Fibroblast of lung (primary cell): ENCODE measurements around the gene CXCL5. TPM values are rescaled to one million over a fixed set of nuclear protein-coding genes. Genes with fewer than 3 reads are reported as not detected.

Experiments
- DNase-seq, 2 donors: peaks; one replicate each; pipeline versions ENCODE4 v3.0.0 to v3.0.0-alpha.2; 2010; ENCODE audit warnings: low read depth in 2 of 2
- H2AFZ ChIP-seq: 2 replicates; pipeline ENCODE4 v1.5.1; 2012; ENCODE audit warnings: low read length, control low read depth, inconsistent platforms
- H3K27ac ChIP-seq: 2 replicates; pipeline ENCODE4 v1.5.1; 2011; ENCODE audit warnings: low read length, control low read depth; ENCODE audit not compliant: insufficient read depth
- H3K27me3 ChIP-seq: 2 replicates; pipeline ENCODE4 v1.5.1; 2011; ENCODE audit warnings: mild to moderate bottlenecking, low read length; ENCODE audit not compliant: control insufficient read depth, insufficient read depth
- H3K36me3 ChIP-seq: 2 replicates; pipeline ENCODE4 v1.5.1; 2011; ENCODE audit warnings: low read length; ENCODE audit not compliant: control insufficient read depth, insufficient read depth
- H3K4me1 ChIP-seq: 2 replicates; pipeline ENCODE4 v1.5.1; 2011; ENCODE audit warnings: low read length; ENCODE audit not compliant: control insufficient read depth, insufficient read depth; ENCODE audit errors: extremely low read depth
- H3K4me2 ChIP-seq: 2 replicates; pipeline ENCODE4 v1.5.1; 2011; ENCODE audit warnings: low read length, control low read depth; ENCODE audit not compliant: insufficient read depth; ENCODE audit errors: extremely low read depth
- H3K4me3 ChIP-seq, 4 experiments: fragments of 200-600 bp in 1 of 4; sonication (generic) in 1 of 4; replicated peaks in 1 of 4; 2 replicates each; pipeline ENCODE4 v1.5.1; 2011 to 2016; ENCODE audit warnings: low read length in 4 of 4, low read depth in 3 of 4, mild to moderate bottlenecking in 3 of 4, control low read depth in 2 of 4, inconsistent platforms in 1 of 4, mixed read lengths in 1 of 4; ENCODE audit not compliant: insufficient read depth in 1 of 4; ENCODE audit errors: control extremely low read depth in 1 of 4
- H3K79me2 ChIP-seq: 2 replicates; pipeline ENCODE4 v1.5.1; 2012; ENCODE audit warnings: mild to moderate bottlenecking, low read length, inconsistent platforms; ENCODE audit not compliant: control insufficient read depth, insufficient read depth
- H3K9ac ChIP-seq: 2 replicates; pipeline ENCODE4 v1.5.1; 2011; ENCODE audit warnings: mild to moderate bottlenecking, low read length, control low read depth; ENCODE audit not compliant: insufficient read depth
- H3K9me3 ChIP-seq: 2 replicates; pipeline ENCODE4 v1.5.1; 2012; ENCODE audit warnings: low read depth, low read length; ENCODE audit not compliant: control insufficient read depth, insufficient read depth
- H4K20me1 ChIP-seq: 2 replicates; pipeline ENCODE4 v1.5.1; 2011; ENCODE audit warnings: low read length; ENCODE audit not compliant: control insufficient read depth, insufficient read depth; ENCODE audit errors: extremely low read depth
- CTCF ChIP-seq, 2 donors: IDR thresholded peaks in 1 of 2; conservative IDR thresholded peaks in 1 of 2; 1 replicate in 1 of 2; 2 replicates in 1 of 2; pipeline ENCODE4 v1.5.1; 2011 to 2012; ENCODE audit warnings: low read length in 2 of 2, control low read depth in 1 of 2, inconsistent platforms in 1 of 2, low read depth in 1 of 2, mild to moderate bottlenecking in 1 of 2
- EZH2 ChIP-seq: IDR thresholded peaks from 2 replicates; pipeline ENCODE4 v1.5.1; 2012; ENCODE audit warnings: low read length, control low read depth, mild to moderate bottlenecking; ENCODE audit errors: missing control alignments
- polyA plus RNA-seq, 2 donors: library from polyadenylated mRNA; depleted of rRNA in 1 of 2; stranded (reverse) in 1 of 2; unstranded in 1 of 2; fragments of >200 nt; gene quantifications; 2 replicates each; pipeline ENCODE4 v1.2.1, GENCODE V29; 2011 to 2012; ENCODE audit warnings: missing spikeins in 1 of 2
- total RNA-seq: library from RNA; depleted of rRNA; stranded (reverse); fragments of >200 nt; gene quantifications from 2 replicates; pipeline ENCODE4 v1.2.1, GENCODE V29; 2014

Gene CXCL5
- total and polyA plus RNA-seq, 2 donors (not counting 1 experiment from before 2014, with no cell fraction given): 0.24 to 0.66 TPM

- H3K4me2 ChIP-seq: no peak overlapping the region
- H4K20me1 ChIP-seq: no peaks in the 10 kb centered on the region
- no peak overlapping the region for H2AFZ ChIP-seq
- no peak for DNase-seq
- no peak overlapping the region for H3K9ac ChIP-seq
- no peaks in the 10 kb centered on the region for H3K4me1 ChIP-seq
- no peaks in the 10 kb centered on the region for H3K79me2 ChIP-seq
- TF ChIP-seq EZH2 (no peak), CTCF (conservative IDR thresholded peaks at IDR 0.05 in 1 of 2, IDR thresholded peaks at IDR 0.05 in 1 of 2; ENCODE audit: low read depth in 1 of 2, low read length in 2 of 2) (no peak)
- H3K27me3 ChIP-seq: no peaks in the 10 kb centered on the region
- no peaks in the 10 kb centered on the region for H3K9me3 ChIP-seq
- H3K36me3 ChIP-seq: no peaks in the 10 kb centered on the region
- no peak overlapping the region for H3K4me3 ChIP-seq
- H3K27ac ChIP-seq: no peak overlapping the region
These were observed 28.5 kb downstream of the CXCL5 start for GRCh38 chr4:73970011-73970410.

DNA sequence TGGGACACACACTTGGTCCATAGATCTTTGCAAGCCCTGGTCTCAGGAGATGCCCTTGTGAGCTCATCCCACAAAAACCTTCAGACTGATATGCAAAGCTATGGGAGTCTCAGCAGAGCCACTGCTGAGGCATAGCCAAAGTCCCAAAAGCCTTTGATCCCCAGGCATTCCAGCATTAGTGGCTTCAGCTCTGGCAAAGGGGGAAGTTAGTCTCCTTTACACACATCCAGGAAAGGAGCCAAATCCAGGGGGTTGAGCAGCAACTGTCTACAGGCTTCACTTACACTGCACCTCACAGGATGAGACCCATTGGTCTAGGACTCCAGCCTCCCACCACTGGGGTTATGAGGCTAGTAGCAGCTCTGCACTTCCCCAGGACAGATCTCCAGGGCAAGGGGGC, 30.6 kb downstream of the CXCL5 start:
- TF ChIP-seq EZH2: no peak
- TF ChIP-seq CTCF (conservative IDR thresholded peaks at IDR 0.05 in 1 of 2, IDR thresholded peaks at IDR 0.05 in 1 of 2; ENCODE audit: low read depth in 1 of 2, low read length in 2 of 2): no peak
- no peak for DNase-seq
- Histone ChIP-seq H3K36me3 (no peaks in the 10 kb centered on the region), H3K4me3 (no peak overlapping the region), H3K4me2 (no peak overlapping the region), H3K79me2 (no peaks in the 10 kb centered on the region), H3K9ac (no peak overlapping the region), H4K20me1 (no peaks in the 10 kb centered on the region), H3K27me3 (no peaks in the 10 kb centered on the region), H3K27ac (no peak overlapping the region), H3K4me1 (no peaks in the 10 kb centered on the region), H2AFZ (no peak overlapping the region), H3K9me3 (no peaks in the 10 kb centered on the region)

DNA sequence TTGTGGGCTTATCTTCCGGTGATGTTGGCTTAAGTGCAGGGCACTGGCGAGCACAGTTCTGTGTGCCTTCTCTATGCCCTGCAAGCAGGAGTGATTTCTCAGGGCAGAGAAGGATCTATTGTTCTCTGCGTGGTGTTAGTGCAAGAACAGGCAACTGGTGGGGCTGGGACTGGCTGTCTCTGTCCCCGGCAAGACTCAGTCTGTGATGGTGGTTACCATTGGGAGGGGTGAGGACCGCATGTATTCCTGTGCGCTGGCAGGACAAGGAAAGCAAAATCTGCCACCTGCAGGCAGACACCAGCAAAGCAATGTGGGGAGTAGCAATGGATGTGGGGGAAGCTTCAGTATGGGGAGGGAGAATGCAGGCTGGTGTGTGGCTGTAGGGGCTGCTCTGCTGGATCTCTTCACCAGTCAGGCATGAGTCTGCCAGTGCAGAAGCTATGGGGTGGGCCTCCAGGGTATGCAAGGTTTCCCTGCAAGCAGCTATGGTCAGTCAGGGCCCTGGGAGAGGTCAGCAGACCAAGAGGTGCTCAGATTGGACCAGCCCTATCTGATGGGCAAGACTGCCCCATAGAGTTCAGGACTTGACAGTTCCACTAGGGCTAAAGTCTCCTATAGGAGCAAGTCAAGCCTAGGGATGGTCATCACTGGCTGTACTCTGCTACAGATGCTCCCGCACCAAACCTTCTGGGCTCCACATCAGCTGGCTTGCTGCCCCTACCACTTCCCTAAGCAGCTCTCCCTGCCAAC, 33.4 kb downstream of the CXCL5 start:
- H3K4me1 ChIP-seq: no peaks in the 10 kb centered on the region
- no peak overlapping the region for H3K4me3 ChIP-seq
- H2AFZ ChIP-seq: no peak overlapping the region
- no peak overlapping the region for H3K27ac ChIP-seq
- H4K20me1 ChIP-seq: no peaks in the 10 kb centered on the region
- no peak overlapping the region for H3K9ac ChIP-seq
- no peaks in the 10 kb centered on the region for H3K9me3 ChIP-seq
- no peaks in the 10 kb centered on the region for H3K79me2 ChIP-seq
- H3K4me2 ChIP-seq: no peak overlapping the region
- DNase-seq: no peak
- H3K36me3 ChIP-seq: no peaks in the 10 kb centered on the region
- H3K27me3 ChIP-seq: no peaks in the 10 kb centered on the region
- peak; percentile 22 to 30 for TF ChIP-seq CTCF (conservative IDR thresholded peaks at IDR 0.05 in 1 of 2, IDR thresholded peaks at IDR 0.05 in 1 of 2; ENCODE audit: low read depth in 1 of 2, low read length in 2 of 2)
- TF ChIP-seq EZH2: no peak
